GM18511 (cell line): Measurements from ENCODE around the gene DPP6.
"Not testable (repeated sequence)": the region's sequence is repeated elsewhere in the genome, so short reads cannot be mapped to it uniquely, and the experiment has no call there.

Experiments used
- ATAC-seq: cut with Tn5 transposase; IDR thresholded peaks from one replicate; pipeline ENCODE4 v1.9.1; 2021; ENCODE audit warnings: mild to moderate bottlenecking, moderate library complexity; ENCODE audit not compliant: unreplicated experiment

The DPP6 gene

DNA sequence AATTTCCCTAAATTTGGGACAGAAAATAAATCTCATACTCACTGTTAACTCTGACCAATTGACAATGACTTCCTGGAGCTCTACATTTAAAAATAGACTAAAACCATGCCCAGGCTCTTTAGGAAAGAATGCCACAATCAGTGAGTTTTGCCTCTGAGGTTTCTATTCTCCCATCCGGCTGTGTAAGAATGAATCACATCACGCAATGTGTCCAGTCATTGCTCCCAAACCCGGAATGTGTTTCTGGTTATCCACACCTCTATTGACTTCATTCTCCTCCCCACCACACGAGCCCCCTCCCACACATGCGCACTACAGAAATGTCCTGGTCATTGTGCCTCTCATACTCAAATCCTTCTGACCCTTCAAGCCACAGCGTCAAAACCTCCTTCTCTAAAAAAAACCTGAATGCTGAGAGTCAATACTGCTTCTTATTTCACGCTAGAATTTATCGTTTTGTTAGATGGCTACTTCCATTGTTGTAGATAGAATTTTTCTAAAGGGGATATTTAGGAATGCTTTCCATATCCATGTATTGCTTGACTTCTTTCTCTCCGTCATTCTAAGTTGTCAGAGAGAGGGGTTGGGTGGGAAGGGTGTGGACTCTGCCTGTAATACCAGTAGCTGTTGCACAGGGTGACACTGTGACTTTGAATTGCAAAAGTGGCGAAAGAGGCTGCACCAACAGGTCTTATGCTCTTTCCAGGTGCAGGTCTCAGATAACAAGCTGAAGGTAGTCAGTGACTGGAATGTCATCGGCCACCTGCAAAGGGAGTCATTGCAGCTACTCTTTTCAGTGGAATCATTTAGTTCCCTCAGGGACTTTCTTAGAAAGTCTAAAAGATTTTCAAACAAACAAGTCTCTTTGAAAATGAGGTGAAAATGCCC is 594.2 kb downstream of the DPP6 start:
- no peak for ATAC-seq

DNA sequence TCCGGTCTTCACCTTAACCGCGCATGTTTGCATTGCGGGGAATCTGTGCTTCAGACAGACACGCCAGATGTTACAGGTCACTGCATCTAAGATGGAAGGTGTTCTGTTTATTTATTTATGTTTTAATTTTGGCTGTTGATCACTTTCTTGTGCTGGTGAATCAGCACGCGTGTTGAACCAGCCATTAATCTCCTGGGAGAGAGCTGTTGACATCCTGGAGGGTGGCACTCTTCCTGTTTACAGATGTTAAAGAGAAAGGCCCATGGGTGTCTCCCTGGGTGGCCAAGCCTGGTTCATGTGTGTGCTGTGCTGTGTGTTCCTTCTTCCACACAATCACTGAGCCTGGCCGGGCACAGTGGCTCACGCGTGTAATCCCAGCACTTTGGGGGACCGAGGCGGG is 595.4 kb downstream of the DPP6 start:
- ATAC-seq: no peak

DNA sequence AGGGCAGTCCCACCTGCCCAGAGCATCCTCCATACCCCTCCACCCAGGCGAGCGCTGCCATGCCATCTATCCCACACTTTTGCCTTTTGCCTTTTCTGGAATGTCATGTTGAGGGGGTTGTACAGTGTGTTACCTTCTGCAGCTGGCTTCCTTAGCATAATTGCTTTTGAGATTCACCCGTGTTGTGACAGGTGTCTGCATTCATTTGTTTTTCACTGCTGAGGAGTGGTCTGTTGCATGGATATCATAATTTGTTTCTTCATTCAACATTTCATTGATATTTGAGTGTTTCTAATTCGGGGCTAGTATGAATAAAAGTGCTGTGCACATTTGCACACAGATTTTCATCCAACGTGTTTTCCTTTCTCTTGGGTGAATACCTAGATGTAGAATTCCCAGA is 596.8 kb downstream of the DPP6 start:
- ATAC-seq: no peak

DNA sequence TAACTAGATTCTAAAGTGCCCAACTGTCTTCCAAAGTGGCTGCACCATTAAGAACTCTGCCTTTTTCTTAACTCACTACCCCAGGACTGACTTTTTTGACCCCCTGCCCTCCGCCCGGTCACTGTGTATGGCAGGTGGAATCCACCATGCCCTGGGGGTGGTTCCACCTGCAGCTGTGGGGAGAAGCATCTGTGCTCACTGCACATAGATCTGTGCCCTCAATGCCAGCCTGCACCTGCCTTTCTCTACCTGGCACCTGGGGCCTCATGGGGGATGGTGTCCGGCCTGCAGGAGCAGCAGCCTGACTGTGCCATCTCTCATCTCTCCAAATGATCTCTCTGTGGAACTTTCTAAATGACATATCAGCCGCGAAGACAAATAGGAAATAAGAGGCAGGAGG is 597.2 kb downstream of the DPP6 start:
- no peak for ATAC-seq

DNA sequence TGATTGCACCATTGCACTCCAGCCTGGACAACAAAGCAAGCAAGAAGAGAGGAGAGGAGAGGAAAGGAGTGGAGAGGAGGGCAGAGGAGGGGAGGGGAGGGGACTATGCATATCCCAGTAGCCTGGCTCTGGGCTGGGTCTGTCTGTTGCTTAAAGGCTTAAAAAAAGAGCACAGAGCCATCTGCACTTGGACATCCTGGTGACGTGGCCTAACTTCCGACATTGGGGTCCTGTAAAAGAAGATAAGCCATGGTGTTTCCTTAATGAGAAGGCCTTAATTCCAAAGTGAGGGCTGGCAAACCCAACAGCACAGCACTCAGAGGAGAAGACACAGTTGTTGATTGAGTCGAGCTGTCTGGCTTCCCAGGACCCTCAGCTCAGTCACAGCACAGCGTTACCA is 598.1 kb downstream of the DPP6 start:
- ATAC-seq: no peak

DNA sequence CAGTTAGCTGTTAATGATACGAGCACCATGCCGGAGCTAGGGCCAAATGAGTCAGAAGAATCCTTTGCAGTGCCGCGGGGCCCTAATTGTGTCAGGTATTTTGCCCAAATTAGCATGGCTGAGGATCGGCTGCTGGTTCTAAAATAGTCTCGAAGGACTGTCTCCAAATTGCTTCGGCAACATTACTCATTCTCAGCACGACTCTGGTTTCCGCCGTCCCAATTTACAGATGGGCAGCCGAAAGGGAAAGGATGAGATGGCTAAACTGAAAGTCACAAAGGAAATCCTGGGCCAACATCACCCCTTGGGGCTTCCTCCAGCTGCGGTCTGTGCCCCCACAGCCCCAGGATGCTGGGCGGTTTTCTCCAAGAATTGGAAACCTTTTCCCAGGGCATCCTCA is 599.3 kb downstream of the DPP6 start:
- ATAC-seq: no peak

DNA sequence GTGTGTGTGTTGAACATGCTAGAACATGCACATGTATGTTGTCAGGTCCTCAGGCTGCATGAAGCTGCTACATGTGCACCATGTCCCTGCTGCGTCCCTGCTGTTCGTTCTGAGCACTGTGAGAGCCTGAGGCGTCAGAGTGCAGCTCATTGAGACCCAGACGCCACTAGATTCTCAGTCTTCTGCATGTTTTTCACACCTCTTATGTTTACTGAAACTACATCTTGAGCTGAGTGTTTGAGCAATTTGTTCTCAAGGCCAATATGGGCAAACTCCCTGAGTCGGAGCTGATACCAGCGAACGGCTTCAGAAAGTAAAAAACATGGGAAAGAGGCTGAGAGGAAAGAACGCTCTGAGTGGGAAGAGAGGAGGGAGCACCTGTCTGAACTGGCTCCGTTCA is 600.4 kb downstream of the DPP6 start:
- no peak for ATAC-seq

DNA sequence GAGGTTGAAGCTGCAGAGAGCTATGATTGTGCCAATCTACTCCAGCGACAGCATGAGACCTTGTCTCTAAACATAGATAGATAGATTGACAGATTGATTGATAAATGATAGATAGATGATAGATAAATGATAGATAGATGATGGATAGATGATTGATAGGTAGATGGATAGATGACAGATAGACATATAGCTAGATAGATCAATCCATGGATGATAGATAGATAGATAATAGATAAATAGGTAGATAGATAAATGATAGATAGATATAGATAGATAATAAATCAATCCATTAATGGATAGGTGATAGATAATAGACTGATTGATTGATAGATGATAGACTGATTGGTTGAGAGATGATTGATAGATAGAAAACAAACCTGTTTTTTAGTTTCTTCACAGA is 601.1 kb downstream of the DPP6 start:
- ATAC-seq: no peak

DNA sequence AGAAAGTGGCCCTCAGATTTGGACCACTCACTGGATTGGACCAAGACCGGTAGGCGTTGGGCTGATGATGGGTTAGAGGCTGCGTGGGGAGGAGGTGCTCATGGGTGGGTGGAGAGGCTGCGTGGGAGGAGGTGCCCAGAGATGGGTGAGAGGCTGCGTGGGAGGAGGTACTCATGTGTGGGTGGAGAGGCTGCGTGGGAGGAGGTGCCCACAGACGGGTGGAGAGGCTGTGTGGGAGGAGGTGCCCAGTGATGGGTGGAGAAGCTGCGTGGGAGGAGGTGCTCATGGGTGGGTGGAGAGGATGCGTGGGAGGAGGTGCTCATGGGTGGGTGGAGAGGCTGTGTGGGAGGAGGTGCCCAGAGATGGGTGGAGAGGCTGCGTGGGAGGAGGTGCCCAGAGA is 604.4 kb downstream of the DPP6 start:
- ATAC-seq: no peak

DNA sequence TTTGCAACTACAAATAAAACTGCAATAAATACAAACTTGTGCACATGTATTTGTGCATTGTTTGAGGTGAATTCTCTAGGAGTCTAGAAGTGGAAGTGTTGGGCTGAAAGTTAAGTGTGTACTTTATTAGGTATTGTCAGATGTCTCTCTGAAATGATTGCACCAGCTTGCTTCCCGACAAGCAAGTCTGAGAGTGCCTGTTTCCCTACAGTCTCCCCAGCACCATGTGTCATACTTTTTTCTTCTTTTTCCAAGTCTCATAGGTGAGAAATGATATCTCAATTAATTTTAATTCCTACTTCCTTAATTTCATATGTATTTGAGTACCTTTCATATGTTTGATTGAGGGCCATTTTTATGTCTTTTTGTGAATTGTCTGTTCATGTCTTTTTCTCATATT is 614.6 kb downstream of the DPP6 start:
- ATAC-seq: no peak

DNA sequence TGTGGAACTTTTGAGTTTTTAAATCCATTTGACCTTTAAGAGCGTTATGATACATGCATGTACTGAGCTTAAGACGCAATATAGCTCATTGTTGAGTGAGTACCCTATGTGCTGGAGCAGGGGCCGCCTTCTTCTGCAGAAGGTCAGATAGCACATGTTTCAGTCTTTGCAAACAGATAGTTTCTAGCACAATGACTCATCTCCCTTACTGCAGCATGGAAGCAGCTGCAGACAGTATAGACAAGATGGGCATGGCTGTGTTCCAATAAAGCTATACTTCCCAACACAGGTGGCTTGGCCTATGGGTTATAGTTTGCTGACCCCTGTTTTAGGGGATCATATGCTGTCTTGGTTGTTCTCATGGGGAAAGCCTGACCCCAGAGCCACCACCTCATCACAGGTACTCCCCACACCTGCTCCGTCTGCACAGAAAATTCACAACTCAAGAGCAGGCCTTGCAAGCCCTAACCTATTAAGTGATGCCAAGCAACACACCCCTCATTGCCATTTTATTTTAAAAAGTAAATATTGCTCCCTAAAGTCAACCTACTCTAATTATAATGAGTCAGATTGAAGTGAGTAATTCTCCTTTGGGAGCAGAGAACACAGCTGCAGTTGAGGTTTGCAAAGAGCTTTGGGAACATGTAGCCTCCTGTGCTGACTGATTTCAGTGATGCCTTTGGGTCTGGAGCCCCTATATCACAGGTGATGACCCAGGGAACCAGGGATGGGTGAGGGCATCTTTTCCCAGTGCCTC is 620.6 kb downstream of the DPP6 start:
- no peak for ATAC-seq

DNA sequence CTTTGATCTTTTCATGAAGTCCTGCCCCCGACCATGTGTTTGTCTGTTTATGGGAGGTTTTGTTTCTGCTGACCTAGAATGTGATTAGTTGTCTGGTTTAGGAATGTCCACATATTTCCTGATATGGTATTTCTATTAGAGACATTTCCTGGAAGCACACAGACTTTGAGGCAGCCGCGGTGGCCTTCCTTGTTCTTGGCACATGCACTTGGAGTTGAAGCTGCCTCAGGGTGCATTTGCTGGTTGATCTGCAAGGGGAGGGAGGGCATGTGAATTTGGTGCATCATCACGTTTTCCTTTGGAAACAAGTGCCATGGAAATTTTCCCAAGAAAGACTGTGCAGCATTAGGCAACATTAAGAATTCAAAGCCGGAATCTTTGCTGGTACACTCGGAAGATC is 622.0 kb downstream of the DPP6 start:
- ATAC-seq: no peak

DNA sequence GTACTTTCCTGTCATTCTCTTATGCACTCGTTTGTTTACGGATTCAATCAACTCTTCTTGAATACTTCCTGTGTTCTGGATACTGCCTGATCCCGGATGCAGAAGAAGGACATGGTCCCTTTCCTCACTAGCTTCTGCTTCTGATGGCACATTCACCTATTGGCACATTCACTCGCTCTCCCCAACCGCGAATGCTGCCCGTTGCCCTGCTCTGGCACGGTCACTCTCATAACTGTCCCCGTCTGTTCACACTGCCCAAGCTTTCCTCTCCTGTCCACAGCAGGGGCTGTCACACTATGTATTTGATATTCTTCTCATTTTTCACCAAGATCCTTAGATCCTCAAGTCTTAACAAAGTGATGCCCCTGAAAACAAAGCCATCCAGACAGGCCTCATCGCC is 623.4 kb downstream of the DPP6 start:
- ATAC-seq: no peak

DNA sequence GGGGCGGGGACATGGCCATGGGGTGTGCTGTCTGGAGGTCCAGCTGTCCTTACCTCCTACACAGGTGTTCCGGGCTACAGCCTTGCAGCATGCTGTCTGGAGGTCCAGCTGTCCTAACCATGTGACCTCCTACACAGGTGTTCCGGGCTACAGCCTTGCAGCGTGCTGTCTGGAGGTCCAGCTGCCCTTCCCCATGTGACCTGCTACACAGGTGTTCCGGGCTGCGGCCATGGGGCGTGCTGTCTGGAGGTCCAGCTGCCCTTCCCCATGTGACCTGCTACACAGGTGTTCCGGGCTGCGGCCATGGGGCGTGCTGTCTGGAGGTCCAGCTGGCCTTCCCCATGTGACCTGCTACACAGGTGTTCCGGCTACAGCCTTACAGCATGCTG is 623.8 kb downstream of the DPP6 start:
- not testable (repeated sequence) for ATAC-seq

DNA sequence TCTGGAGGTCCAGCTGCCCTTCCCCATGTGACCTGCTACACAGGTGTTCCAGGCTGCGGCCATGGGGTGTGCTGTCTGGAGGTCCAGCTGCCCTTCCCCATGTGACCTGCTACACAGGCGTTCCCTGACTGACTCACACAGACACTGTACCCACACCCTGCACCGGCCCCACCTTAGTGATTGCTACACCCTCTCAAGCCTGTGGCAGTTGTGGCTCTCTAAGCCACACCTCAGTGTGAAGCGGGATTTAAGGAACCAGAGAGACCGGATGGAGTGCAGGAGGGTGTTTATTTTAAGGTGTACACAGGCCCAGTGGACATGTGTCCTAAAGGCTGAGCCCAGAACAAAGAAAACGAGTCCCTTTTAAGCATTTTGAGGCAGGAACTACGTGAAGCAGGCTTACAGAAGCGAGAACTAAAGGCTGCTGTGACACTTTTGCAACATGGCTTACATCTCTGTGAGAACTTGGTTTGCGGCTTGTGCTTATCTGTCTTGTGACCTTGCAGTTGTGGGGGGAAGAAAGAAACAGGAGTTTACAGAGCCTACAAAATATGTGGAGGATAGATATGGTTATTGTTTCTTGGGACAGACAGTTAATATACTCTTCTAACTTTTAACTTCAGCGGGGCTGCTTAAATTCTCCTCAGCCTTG is 624.4 kb downstream of the DPP6 start:
- ATAC-seq: no peak

DNA sequence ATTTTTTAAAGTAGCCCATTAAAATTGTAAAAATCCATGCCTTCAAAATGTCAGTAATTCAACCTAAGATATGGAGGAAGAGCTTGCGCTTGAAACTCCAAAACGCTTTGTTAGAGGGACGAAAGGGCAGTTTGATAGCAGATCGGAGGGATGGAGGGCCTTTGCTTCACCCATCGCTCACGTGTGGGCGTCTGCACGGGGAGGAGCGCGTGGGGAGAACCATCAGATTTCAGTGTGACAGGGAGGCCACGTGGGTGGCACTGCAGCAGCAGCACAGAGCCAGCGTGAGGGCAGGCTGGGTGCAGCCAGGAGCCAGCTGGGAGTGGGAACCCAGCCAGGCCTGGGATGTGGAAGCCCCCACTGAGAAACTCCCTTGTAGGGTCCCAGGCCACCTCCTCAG is 625.3 kb downstream of the DPP6 start:
- no peak for ATAC-seq

DNA sequence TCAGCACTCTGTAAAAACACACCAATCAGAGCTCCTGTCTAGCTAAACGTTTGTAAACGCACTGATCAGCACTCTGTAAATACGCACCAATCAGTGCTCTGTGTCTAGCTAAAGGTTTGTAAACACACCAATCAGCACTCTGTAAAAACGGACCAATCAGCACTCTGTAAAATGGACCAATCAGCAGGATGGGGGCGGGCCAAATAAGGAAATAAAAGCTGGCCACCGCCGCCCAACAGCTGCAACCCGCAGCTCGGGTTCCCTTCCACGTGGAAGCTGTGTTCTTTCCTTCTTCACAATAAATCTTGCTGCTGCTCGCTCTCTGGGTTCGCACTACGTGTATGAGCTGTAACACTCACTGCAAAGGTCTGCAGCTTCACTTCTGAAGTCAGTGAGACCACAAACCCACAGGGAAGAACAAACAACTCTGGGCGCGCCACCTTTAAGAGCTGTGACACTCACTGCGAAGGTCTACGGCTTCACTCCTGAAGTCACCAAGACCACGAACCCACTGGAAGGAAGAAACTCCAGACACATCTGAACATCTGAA is 625.9 kb downstream of the DPP6 start:
- ATAC-seq: not testable (repeated sequence)

DNA sequence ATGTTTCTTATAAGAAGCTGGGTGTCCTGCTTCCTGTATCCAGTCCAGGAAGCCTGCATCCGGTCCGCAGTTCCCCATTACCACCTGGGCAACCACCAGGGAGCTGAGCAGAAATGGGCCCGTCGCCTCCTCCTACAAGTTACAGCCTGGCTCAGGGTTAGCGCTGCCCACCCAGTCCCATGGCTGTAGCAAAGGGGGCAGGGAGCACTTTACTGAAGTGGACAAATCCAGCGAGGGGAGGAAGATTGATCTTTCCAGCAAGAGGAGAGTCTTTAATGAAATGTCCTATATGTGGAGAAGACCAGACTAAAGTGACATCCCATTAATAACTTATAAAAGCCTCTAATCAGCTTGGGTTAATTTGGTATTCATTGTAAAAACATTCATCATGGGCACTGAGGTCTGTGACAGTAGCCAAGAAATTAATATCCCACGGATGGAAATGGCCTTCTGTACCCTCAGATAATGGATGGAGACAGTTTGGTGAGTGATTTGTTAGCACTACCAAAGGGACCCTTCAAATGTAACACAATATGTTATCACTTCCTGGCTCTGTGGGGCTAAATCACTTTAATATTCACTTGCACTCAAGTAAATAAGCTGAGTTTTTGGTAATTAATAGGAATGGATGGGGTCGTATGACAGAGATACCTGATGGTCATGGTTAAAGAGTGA is 627.3 kb downstream of the DPP6 start:
- ATAC-seq: no peak

DNA sequence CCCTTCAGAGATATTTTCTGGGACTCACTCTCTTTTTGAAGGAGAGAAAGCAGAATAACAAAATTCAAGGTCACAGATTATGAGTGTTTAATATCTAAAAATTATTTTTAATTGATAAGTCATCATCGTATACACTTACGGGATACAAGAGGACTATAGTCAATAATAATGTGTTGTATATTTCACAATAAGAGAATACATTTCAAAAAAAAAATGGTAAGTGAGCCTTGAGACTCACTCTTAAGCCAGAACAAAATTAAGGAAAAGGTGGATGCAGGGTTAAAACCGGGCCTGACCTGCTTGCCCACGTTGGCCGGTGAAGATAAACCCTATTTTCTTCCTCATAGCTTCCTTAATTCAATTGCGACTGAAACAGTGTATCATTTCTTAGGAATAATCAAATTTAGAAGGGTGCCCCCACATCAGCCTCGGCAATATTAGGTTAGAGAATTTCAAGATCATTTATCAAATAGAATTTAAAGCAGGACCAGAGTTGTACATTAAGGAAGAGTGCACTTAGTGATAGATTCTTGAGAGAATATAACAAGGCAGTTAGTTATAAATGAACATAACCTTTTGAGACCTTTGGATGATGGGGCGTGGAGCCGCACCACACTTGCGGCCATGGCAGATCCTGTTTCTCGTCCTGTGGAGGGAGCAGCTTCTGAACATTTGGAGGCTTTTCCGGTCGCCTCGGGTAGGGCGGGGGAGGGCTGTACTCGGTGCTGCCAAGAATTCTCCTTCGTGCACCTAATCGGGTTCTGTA is 628.9 kb downstream of the DPP6 start:
- ATAC-seq: no peak

DNA sequence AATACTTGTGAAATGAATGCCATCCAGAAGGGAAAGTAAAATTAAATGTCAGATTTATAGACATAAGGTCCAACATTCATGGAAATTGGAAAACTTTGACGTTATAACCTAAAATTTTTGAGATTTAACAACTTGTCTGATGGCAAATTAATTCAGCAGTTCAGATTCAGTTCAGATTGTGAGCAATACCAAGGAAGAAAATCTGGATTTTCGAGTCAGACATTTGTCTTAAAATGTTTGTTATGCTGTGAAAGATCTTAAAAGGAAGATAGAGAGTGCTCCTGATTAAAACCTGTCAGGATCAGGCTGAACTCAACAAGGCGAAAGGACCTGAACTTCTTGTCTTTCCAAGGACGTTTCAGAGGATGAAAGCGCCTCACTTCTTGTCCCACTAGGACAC is 629.8 kb downstream of the DPP6 start:
- ATAC-seq: no peak
